DOHH2 (cell line): ENCODE measurements around the gene ELK3.
A peak's percentile ranks its signal among the peaks of the same experiment; 100 is the strongest.

ENCODE experiments used
- H3F3A ChIP-seq: fragments of 200-600 bp; sonication (generic), shearing (Covaris generic); 2 replicates; pipeline ENCODE4 v1.6.0; 2016; ENCODE audit warnings: antibody characterized with exemption, mild to moderate bottlenecking; ENCODE audit not compliant: control insufficient read depth, insufficient read depth
- H3K27ac ChIP-seq: fragments of 200-600 bp; sonication (generic); 2 replicates; pipeline ENCODE4 v1.5.1; 2014; ENCODE audit warnings: low read depth, mild to moderate bottlenecking, low read length, moderate library complexity
- H3K27me3 ChIP-seq: fragments of 200-600 bp; sonication (generic); 2 replicates; pipeline ENCODE4 v1.6.1; 2014; ENCODE audit warnings: mild to moderate bottlenecking, low read length, mixed read lengths; ENCODE audit not compliant: control insufficient read depth
- H3K36me3 ChIP-seq: fragments of 200-600 bp; sonication (generic); 2 replicates; pipeline ENCODE4 v1.6.1; 2014; ENCODE audit warnings: mild to moderate bottlenecking, low read length, moderate library complexity, mixed read lengths; ENCODE audit not compliant: control insufficient read depth
- H3K4me1 ChIP-seq: fragments of 200-600 bp; sonication (generic); 2 replicates; pipeline ENCODE4 v1.6.1; 2014; ENCODE audit warnings: mild to moderate bottlenecking, low read length, mixed read lengths; ENCODE audit not compliant: control insufficient read depth
- H3K4me2 ChIP-seq: fragments of 200-600 bp; sonication (generic); 2 replicates; pipeline ENCODE4 v1.6.0; 2014; ENCODE audit warnings: mild to moderate bottlenecking, low read length, moderate library complexity
- H3K4me3 ChIP-seq: fragments of 200-600 bp; sonication (generic); 2 replicates; pipeline ENCODE4 v1.5.1; 2014; ENCODE audit warnings: mild to moderate bottlenecking, low read length, mixed read lengths
- H3K79me2 ChIP-seq: fragments of 200-600 bp; sonication (generic); 2 replicates; pipeline ENCODE4 v1.6.1; 2014; ENCODE audit warnings: mild to moderate bottlenecking, low read length, mixed read lengths; ENCODE audit not compliant: control insufficient read depth
- H3K9me2 ChIP-seq: fragments of 200-600 bp; sonication (generic); replicated peaks from 2 replicates; pipeline ENCODE4 v1.6.1; 2014; ENCODE audit warnings: mild to moderate bottlenecking, low read length, mixed read lengths; ENCODE audit not compliant: control insufficient read depth
- H3K9me3 ChIP-seq: fragments of 200-600 bp; sonication (generic); 2 replicates; pipeline ENCODE4 v1.6.1; 2014; ENCODE audit warnings: antibody characterized with exemption, low read length, mixed read lengths; ENCODE audit not compliant: control insufficient read depth, insufficient read depth
- H4K20me1 ChIP-seq: fragments of 200-600 bp; sonication (generic); 2 replicates; pipeline ENCODE4 v1.6.0; 2014; ENCODE audit warnings: low read depth, mild to moderate bottlenecking, antibody characterized with exemption, low read length, moderate library complexity; ENCODE audit not compliant: control insufficient read depth, insufficient read depth
- EZH2phosphoT487 ChIP-seq: fragments of 200-600 bp; sonication (generic); IDR thresholded peaks from 2 replicates; pipeline ENCODE4 v1.6.1; 2017; ENCODE audit warnings: borderline replicate concordance, mild to moderate bottlenecking, antibody characterized with exemption, low read length, moderate library complexity, mixed read lengths
- TF ChIP-seq, protein P1 (sequence below): fragments of 200-600 bp; sonication (generic); IDR thresholded peaks from one replicate; pipeline ENCODE4 v1.5.1; 2014; ENCODE audit warnings: antibody characterized with exemption, mild to moderate bottlenecking, low read depth, low read length; ENCODE audit not compliant: poor library complexity, severe bottlenecking

ELK3 gene

DNA sequence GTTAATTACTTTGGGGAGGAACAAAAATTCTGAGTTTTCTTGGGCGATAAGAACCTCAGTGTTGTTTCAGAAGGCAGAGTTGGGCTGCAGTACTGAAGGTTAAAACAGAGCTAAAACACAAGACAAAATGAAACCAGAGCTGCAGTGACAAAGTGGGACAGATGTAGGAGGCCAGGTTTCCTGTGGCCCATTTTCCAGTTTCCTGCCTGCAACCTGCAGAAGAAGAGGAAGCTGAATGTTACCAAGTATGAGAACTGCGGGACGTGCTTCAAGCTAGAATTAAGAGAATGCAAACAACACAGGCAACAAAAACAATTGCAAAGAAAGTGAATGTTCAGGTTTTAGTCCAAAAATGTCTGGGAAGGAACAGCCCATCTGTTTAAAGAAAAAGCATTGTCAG lies 17.8 kb downstream of the ELK3 start:
- Histone ChIP-seq H3K27me3 (no peaks in the 10 kb centered on the region), H3K9me3 (no peaks in the 10 kb centered on the region), H3F3A (peaks cover 60% of the 10 kb centered on the region), H3K4me2 (peak overlapping the region; percentile 94), H3K4me1 (peaks cover 93% of the 10 kb centered on the region), H4K20me1 (peaks cover 6% of the 10 kb centered on the region; the same call in 1 of the 2 replicates), H3K9me2 (no peaks in the 10 kb centered on the region), H3K4me3 (peak overlapping the region; percentile 70), H3K27ac (peak overlapping the region; percentile 90), H3K36me3 (peaks cover 11% of the 10 kb centered on the region), H3K79me2 (peaks cover 46% of the 10 kb centered on the region)
- TF ChIP-seq EZH2phosphoT487: no peak
- TF ChIP-seq, protein P1, sequence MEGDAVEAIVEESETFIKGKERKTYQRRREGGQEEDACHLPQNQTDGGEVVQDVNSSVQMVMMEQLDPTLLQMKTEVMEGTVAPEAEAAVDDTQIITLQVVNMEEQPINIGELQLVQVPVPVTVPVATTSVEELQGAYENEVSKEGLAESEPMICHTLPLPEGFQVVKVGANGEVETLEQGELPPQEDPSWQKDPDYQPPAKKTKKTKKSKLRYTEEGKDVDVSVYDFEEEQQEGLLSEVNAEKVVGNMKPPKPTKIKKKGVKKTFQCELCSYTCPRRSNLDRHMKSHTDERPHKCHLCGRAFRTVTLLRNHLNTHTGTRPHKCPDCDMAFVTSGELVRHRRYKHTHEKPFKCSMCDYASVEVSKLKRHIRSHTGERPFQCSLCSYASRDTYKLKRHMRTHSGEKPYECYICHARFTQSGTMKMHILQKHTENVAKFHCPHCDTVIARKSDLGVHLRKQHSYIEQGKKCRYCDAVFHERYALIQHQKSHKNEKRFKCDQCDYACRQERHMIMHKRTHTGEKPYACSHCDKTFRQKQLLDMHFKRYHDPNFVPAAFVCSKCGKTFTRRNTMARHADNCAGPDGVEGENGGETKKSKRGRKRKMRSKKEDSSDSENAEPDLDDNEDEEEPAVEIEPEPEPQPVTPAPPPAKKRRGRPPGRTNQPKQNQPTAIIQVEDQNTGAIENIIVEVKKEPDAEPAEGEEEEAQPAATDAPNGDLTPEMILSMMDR: no peak

- H3K27ac ChIP-seq: peak overlapping the region; percentile 90
- TF ChIP-seq EZH2phosphoT487: no peak
- TF ChIP-seq, protein P1: no peak
- peak overlapping the region; percentile 70 for H3K4me3 ChIP-seq
- no peaks in the 10 kb centered on the region for H3K9me3 ChIP-seq
- H3K36me3 ChIP-seq: peaks cover 11% of the 10 kb centered on the region
- no peaks in the 10 kb centered on the region for H3K27me3 ChIP-seq
- H3K9me2 ChIP-seq: no peaks in the 10 kb centered on the region
- peaks cover 52% of the 10 kb centered on the region for H3F3A ChIP-seq
- peaks cover 86% of the 10 kb centered on the region for H3K4me1 ChIP-seq
- H4K20me1 ChIP-seq: peaks cover 6% of the 10 kb centered on the region; the same call in 1 of the 2 replicates
- peak overlapping the region; percentile 94 for H3K4me2 ChIP-seq
- peaks cover 45% of the 10 kb centered on the region for H3K79me2 ChIP-seq
Observed at GRCh38 chr12:96212456-96213375, 18.5 kb downstream of the ELK3 start.

- Histone ChIP-seq H3K4me2 (peak overlapping the region; percentile 94), H3K4me3 (peak overlapping the region; percentile 70), H3F3A (peaks cover 43% of the 10 kb centered on the region), H3K9me2 (no peaks in the 10 kb centered on the region), H3K27ac (peak overlapping the region; percentile 90), H3K36me3 (peaks cover 11% of the 10 kb centered on the region), H3K79me2 (peaks cover 50% of the 10 kb centered on the region), H3K4me1 (peaks cover 75% of the 10 kb centered on the region), H3K27me3 (no peaks in the 10 kb centered on the region), H3K9me3 (no peaks in the 10 kb centered on the region), H4K20me1 (peaks cover 6% of the 10 kb centered on the region; the same call in 1 of the 2 replicates)
- TF ChIP-seq, protein P1: no peak
- TF ChIP-seq EZH2phosphoT487: no peak
Observed at GRCh38 chr12:96213869-96214268, 19.7 kb downstream of the ELK3 start.
